GM10266 (cell line): ENCODE results near the gene TOB1.

Experiments
- DNase-seq: peaks from one replicate; pipeline ENCODE4 v3.0.0; 2012; ENCODE audit errors: extremely low spot score
- CTCF ChIP-seq: IDR thresholded peaks from 2 replicates; pipeline ENCODE4 v1.5.1; 2012; ENCODE audit warnings: mild to moderate bottlenecking, low read depth; ENCODE audit not compliant: control insufficient read depth, insufficient read depth; ENCODE audit errors: missing control alignments

TOB1 gene

GRCh38 chr17:50839591-50840310, 26.4 kb downstream of the TOB1 start:
- TF ChIP-seq CTCF, result no peak

GRCh38 chr17:50837980-50838954, 27.9 kb downstream of the TOB1 start:
- no peak for DNase-seq
- TF ChIP-seq CTCF, result no peak

More at GRCh38 chr17:50839591-50840310, 26.4 kb downstream of the TOB1 start:
- DNase-seq, result no peak

GRCh38 chr17:50837286-50837979, 28.7 kb downstream of the TOB1 start:
- no peak for DNase-seq
- no peak for TF ChIP-seq CTCF

- no peak for TF ChIP-seq CTCF
- DNase-seq, result no peak
Observed at GRCh38 chr17:50836826-50837225, 29.3 kb downstream of the TOB1 start.

- no peak for TF ChIP-seq CTCF
- DNase-seq, result no peak
Observed at GRCh38 chr17:50835301-50836234, 30.6 kb downstream of the TOB1 start, which contains the start of gene WFIKKN2. Gene WFIKKN2, plus strand, starts transcription at chr17:50835586. Its CDS starts 352 bp downstream, at chr17:50835938.
